Nephron progenitor cell (in vitro differentiated cells): ENCODE data around the gene ALDH1A2.

Source experiments
- DNase-seq: peaks from one replicate; pipeline ENCODE4 v3.0.0; 2021
- H3K27ac Mint-ChIP-seq: 2 replicates; pipeline ENCODE4 v1.8.0; 2021; ENCODE audit warnings: mild to moderate bottlenecking, moderate library complexity, mixed read lengths
- H3K27me3 Mint-ChIP-seq: 2 replicates; pipeline ENCODE4 v1.8.0; 2021; ENCODE audit warnings: mild to moderate bottlenecking, low read depth, mixed read lengths; ENCODE audit not compliant: poor library complexity
- H3K36me3 Mint-ChIP-seq: 2 replicates; pipeline ENCODE4 v1.8.0; 2021; ENCODE audit warnings: low read depth, mixed read lengths
- H3K4me1 Mint-ChIP-seq: 2 replicates; pipeline ENCODE4 v1.8.0; 2021; ENCODE audit warnings: mixed read lengths
- H3K4me3 Mint-ChIP-seq: 2 replicates; pipeline ENCODE4 v1.8.0; 2021; ENCODE audit warnings: mild to moderate bottlenecking, moderate library complexity, mixed read lengths
- H3K9me3 Mint-ChIP-seq: 2 replicates; pipeline ENCODE4 v1.8.0; 2021; ENCODE audit warnings: mild to moderate bottlenecking, moderate library complexity, mixed read lengths
- CTCF ChIP-seq: fragments of 200-600 bp; sonication (generic); IDR thresholded peaks from 2 replicates; pipeline ENCODE4 v1.5.0; 2021; ENCODE audit warnings: antibody characterized with exemption

ALDH1A2 gene

GRCh38 chr15:58066042-58066867 is 744 bp upstream of the ALDH1A2 start:
- no peaks in the 10 kb centered on the region for H3K9me3 Mint-ChIP-seq

DNA sequence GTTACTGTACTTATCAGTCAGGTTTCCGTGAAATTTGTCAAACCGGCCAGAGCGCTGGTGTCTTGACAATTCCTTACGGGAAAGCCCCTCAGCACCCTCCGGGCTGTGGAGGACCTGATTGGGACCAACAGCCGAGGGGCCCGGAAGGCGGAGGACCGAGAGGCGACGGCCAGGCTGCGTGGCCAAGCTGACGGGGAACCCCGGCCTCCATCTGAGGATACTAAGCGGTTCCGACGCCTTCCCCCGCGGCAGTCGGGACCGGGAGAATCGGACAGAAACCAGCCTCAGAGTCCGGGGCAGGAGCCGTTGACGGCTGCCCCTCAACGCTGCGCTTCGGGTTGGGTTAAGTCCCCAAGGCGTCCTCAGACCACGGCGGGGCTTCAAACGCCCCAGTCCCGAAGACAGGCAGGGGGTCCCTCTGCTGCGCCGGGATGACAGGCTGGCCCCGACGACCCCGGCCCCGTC is 499 bp downstream of the ALDH1A2 start:
- Mint-ChIP-seq H3K27ac (no peak overlapping the region), H3K27me3 (peaks cover 29% of the 10 kb centered on the region), H3K9me3 (no peaks in the 10 kb centered on the region), H3K36me3 (no peaks in the 10 kb centered on the region), H3K4me3 (peak overlapping the region; percentile 85), H3K4me1 (peaks cover 55% of the 10 kb centered on the region)
- peak; percentile 57 for DNase-seq
- TF ChIP-seq CTCF: no peak

More at GRCh38 chr15:58066042-58066867, 744 bp upstream of the ALDH1A2 start:
- peaks cover 29% of the 10 kb centered on the region for H3K27me3 Mint-ChIP-seq
- H3K27ac Mint-ChIP-seq: no peak overlapping the region
- H3K4me1 Mint-ChIP-seq: peaks cover 48% of the 10 kb centered on the region
- H3K4me3 Mint-ChIP-seq: peak overlapping the region; percentile 81
- peak; percentile 83 for TF ChIP-seq CTCF
- peak; percentile 84 for DNase-seq
- H3K36me3 Mint-ChIP-seq: no peaks in the 10 kb centered on the region

GRCh38 chr15:58064082-58064979 is 1.2 kb downstream of the ALDH1A2 start:
- H3K27ac Mint-ChIP-seq: peak overlapping the region; percentile 78
- H3K4me3 Mint-ChIP-seq: peak overlapping the region; percentile 85
- H3K4me1 Mint-ChIP-seq: peaks cover 57% of the 10 kb centered on the region
- H3K27me3 Mint-ChIP-seq: peaks cover 29% of the 10 kb centered on the region
- no peak for TF ChIP-seq CTCF
- H3K9me3 Mint-ChIP-seq: no peaks in the 10 kb centered on the region
- DNase-seq: no peak
- H3K36me3 Mint-ChIP-seq: no peaks in the 10 kb centered on the region

DNA sequence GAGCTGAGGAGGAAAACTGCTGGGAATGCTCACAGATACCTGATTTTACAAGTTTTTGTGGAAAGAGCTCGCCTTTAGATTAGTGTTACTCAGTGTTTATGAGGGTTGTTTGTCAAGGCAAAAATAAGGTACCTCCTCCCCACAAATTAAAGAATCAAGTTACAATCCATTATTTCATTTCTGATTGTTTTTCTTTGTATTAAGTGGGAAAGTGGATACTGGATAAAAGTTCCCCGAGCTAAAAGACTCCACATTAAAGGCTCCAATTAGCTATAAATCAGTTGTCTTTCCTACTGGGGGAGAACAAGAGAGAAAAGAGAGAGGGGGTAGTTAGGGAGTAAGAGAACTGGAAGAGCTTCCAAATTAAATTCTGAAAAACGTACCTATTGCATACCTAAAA is 1.9 kb downstream of the ALDH1A2 start:
- no peak for TF ChIP-seq CTCF
- Mint-ChIP-seq H3K27ac (peak overlapping the region; percentile 78), H3K4me3 (peak overlapping the region; percentile 85), H3K9me3 (no peaks in the 10 kb centered on the region), H3K4me1 (peaks cover 64% of the 10 kb centered on the region), H3K27me3 (peaks cover 28% of the 10 kb centered on the region), H3K36me3 (no peaks in the 10 kb centered on the region)
- no peak for DNase-seq

GRCh38 chr15:58062983-58063382 is 2.5 kb downstream of the ALDH1A2 start:
- no peak overlapping the region for H3K27ac Mint-ChIP-seq
- no peaks in the 10 kb centered on the region for H3K36me3 Mint-ChIP-seq
- peak overlapping the region; percentile 85 for H3K4me3 Mint-ChIP-seq
- no peak for TF ChIP-seq CTCF
- DNase-seq: no peak
- peaks cover 22% of the 10 kb centered on the region for H3K27me3 Mint-ChIP-seq
- H3K9me3 Mint-ChIP-seq: no peaks in the 10 kb centered on the region
- H3K4me1 Mint-ChIP-seq: peaks cover 70% of the 10 kb centered on the region
